NCI-H1092 (cell line): ENCODE measurements around the gene MTO1.
A peak's percentile ranks its signal among the peaks of the same experiment; 100 is the strongest.
"Not testable (repeated sequence)": the region's sequence is repeated elsewhere in the genome, so short reads cannot be mapped to it uniquely, and the experiment has no call there.

Source experiments
- DNase-seq: peaks from one replicate; lab custom pipeline; 2025; lab: John Stamatoyannopoulos, UW

Gene MTO1

GRCh38 chr6:73461537-73462350, at the start of gene MTO1:
MTO1 (plus strand) TSS chr6:73461737; CDS start chr6:73461855, 118 bp downstream.
- peak; percentile 77 for DNase-seq

- no peak for DNase-seq
Observed at GRCh38 chr6:73413102-73413501, 48.4 kb upstream of the MTO1 start.

- no peak for DNase-seq
Observed at GRCh38 chr6:73418081-73418741, 43.3 kb upstream of the MTO1 start.

- no peak for DNase-seq
Observed at GRCh38 chr6:73421534-73421933, 40.0 kb upstream of the MTO1 start.

GRCh38 chr6:73435236-73435635, 26.3 kb upstream of the MTO1 start:
- DNase-seq: no peak

GRCh38 chr6:73443555-73443954, 18.0 kb upstream of the MTO1 start:
- no peak for DNase-seq

- no peak for DNase-seq
Observed at GRCh38 chr6:73451223-73452106, 10.1 kb upstream of the MTO1 start.

- no peak for DNase-seq
Observed at GRCh38 chr6:73452107-73452461, 9.5 kb upstream of the MTO1 start, which contains the start of gene CGAS. CGAS (minus strand) TSS chr6:73452297; CDS start chr6:73452181, 116 bp downstream.

GRCh38 chr6:73455865-73456629, 5.5 kb upstream of the MTO1 start:
- no peak for DNase-seq

GRCh38 chr6:73459474-73459873, 2.1 kb upstream of the MTO1 start:
- DNase-seq: not testable (repeated sequence)

GRCh38 chr6:73460056-73460455, 1.5 kb upstream of the MTO1 start:
- DNase-seq: no peak

GRCh38 chr6:73471686-73472290, 10.3 kb downstream of the MTO1 start:
- DNase-seq: no peak

GRCh38 chr6:73476723-73477122, 15.2 kb downstream of the MTO1 start:
- no peak for DNase-seq

- no peak for DNase-seq
Observed at GRCh38 chr6:73477407-73477806, 15.9 kb downstream of the MTO1 start.

- no peak for DNase-seq
Observed at GRCh38 chr6:73481969-73482368, 20.4 kb downstream of the MTO1 start.

GRCh38 chr6:73484438-73484837, 22.9 kb downstream of the MTO1 start:
- DNase-seq: no peak

- no peak for DNase-seq
Observed at GRCh38 chr6:73487473-73487872, 25.9 kb downstream of the MTO1 start.

GRCh38 chr6:73491377-73491776, 29.8 kb downstream of the MTO1 start:
- no peak for DNase-seq

GRCh38 chr6:73497915-73498314, 36.4 kb downstream of the MTO1 start:
- no peak for DNase-seq

GRCh38 chr6:73503027-73503772, 41.7 kb downstream of the MTO1 start:
- no peak for DNase-seq

GRCh38 chr6:73504160-73504559, 42.6 kb downstream of the MTO1 start:
- no peak for DNase-seq
